Right lobe of liver (tissue), 6 donors: ENCODE measurements around the gene ROCK2. TPM values are rescaled to one million over a fixed set of nuclear protein-coding genes. Genes with fewer than 3 reads are reported as not detected.

Experiments
- ATAC-seq, 4 donors: fragments of 200-7000 bp; cut with Tn5 transposase; one replicate each; pipeline ENCODE4 v1.9.1; 2020; ENCODE audit warnings: mild to moderate bottlenecking in 4 of 4, moderate library complexity in 4 of 4
- DNase-seq, 3 donors: peaks; one replicate each; pipeline ENCODE4 v3.0.0-alpha.2; 2020
- H3K27ac ChIP-seq, 3 donors: fragments of 200-600 bp; one replicate each; pipeline ENCODE4 v1.8.0; 2022
- H3K27me3 ChIP-seq, 2 donors: fragments of 200-600 bp; one replicate each; pipeline ENCODE4 v1.8.0; 2022
- H3K36me3 ChIP-seq, 4 donors: fragments of 200-600 bp; sonication (generic) in 1 of 4; one replicate each; pipeline versions ENCODE4 v1.5.1 to v1.8.0; 2017 to 2022; ENCODE audit warnings: control low read depth in 1 of 4
- H3K4me1 ChIP-seq, 4 donors: fragments of 200-600 bp; sonication (generic) in 1 of 4; one replicate each; pipeline versions ENCODE4 v1.5.1 to v1.8.0; 2017 to 2022; ENCODE audit warnings: control low read depth in 1 of 4
- H3K4me3 ChIP-seq, 3 donors: fragments of 200-600 bp; one replicate each; pipeline ENCODE4 v1.8.0; 2022
- H3K9me3 ChIP-seq, 4 donors: fragments of 200-600 bp; sonication (generic) in 1 of 4; one replicate each; pipeline versions ENCODE4 v1.5.1 to v1.8.0; 2017 to 2022; ENCODE audit warnings: control low read depth in 1 of 4
- CTCF ChIP-seq, 4 donors: fragments of 200-600 bp in 3 of 4; fragments of 450-650 bp in 1 of 4; IDR thresholded peaks; one replicate each; pipeline versions ENCODE4 v1.5.1 to v1.8.0; 2016 to 2022; ENCODE audit warnings: antibody characterized with exemption in 4 of 4, mild to moderate bottlenecking in 2 of 4
- POLR2A ChIP-seq: fragments of 450-650 bp; IDR thresholded peaks from one replicate; pipeline ENCODE4 v1.6.1; 2017; ENCODE audit warnings: antibody characterized with exemption, mild to moderate bottlenecking
- WGBS: methylation state at CpG from one replicate; pipeline ENCODE4 v1.1.6; 2018; ENCODE audit warnings: low coverage, low lambda C conversion rate; ENCODE audit not compliant: insufficient coverage; ENCODE audit errors: missing lambda C conversion rate; 5-methylcytosine and 5-hydroxymethylcytosine counted together
- intact Hi-C, 2 donors: fragments of 100-400 bp; cut with DNase I; formaldehyde crosslinking; loops; one replicate each; pipeline versions ENCODE4 v1.11.2 to v1.14.1; 2022
- total RNA-seq, 6 experiments: library from RNA; depleted of rRNA in 2 of 6; stranded (reverse); fragments of >200 nt in 2 of 6; fragmentation: NEBNext Ultra II Directional in 3 of 6; extraction: Animal tissue kit (Norgen Biotek cat#: 25700) in 3 of 6; gene quantifications; one replicate each; pipeline versions ENCODE4 v1.1.0 to v1.2.4, GENCODE V29; 2016 to 2023
- donor health status: DM: no; HTN: yes; CAD: no.
- donor health status: DM: no; HTN: no; CAD: no.
- donor health status: DM: no; HTN: no; CAD: no.
- donor health status: DM: no; HTN: yes; CAD: no.
- donor health status: DM: no; HTN: yes; CAD: no.

ROCK2 gene
- total RNA-seq, 6 experiments from 2014 or later, result 11.6 to 23.9 (median 19.8) TPM

- DNase-seq (no peak), ATAC-seq (no peak)
- H3K36me3 ChIP-seq, result no peaks in the 10 kb centered on the region
- WGBS, result 100% methylated on average over 1 of the region's 1 CpG
- no peak overlapping the region for H3K4me3 ChIP-seq
- peaks cover 0 to 52% (median 16%) of the 10 kb centered on the region in 4 donors for H3K4me1 ChIP-seq
- H3K9me3 ChIP-seq, result no peaks in the 10 kb centered on the region
- no peak overlapping the region for H3K27ac ChIP-seq
- H3K27me3 ChIP-seq, result no peaks in the 10 kb centered on the region
- no peak for TF ChIP-seq POLR2A
- TF ChIP-seq CTCF (IDR thresholded peaks at IDR 0.05), result no peak
- intact Hi-C loops, result no loop called here
Observed at GRCh38 chr2:11336189-11336588, 8.2 kb downstream of the ROCK2 start.

- intact Hi-C loops, result no loop called here
- no peaks in the 10 kb centered on the region for H3K27me3 ChIP-seq
- peaks cover 0 to 34% (median 9%) of the 10 kb centered on the region in 4 donors for H3K4me1 ChIP-seq
- H3K9me3 ChIP-seq, result no peaks in the 10 kb centered on the region
- WGBS, result 27% methylated on average over 2 of the region's 2 CpGs
- H3K27ac ChIP-seq, result peak overlapping the region in 1 of 3 donors; percentile 59
- TF ChIP-seq CTCF (IDR thresholded peaks at IDR 0.05) (no peak), POLR2A (no peak)
- no peak overlapping the region for H3K4me3 ChIP-seq
- ATAC-seq, result peak; percentile 53 to 80 (median 56)
- no peaks in the 10 kb centered on the region for H3K36me3 ChIP-seq
- no peak for DNase-seq
Observed at GRCh38 chr2:11333427-11334183, 10.8 kb downstream of the ROCK2 start.

- WGBS, result 100% methylated on average over 1 of the region's 1 CpG
- DNase-seq, result no peak
- no peak for ATAC-seq
Observed at GRCh38 chr2:11332596-11332995, 11.8 kb downstream of the ROCK2 start.

GRCh38 chr2:11330457-11331142, 13.8 kb downstream of the ROCK2 start:
- intact Hi-C loops, result no loop called here
- Histone ChIP-seq H3K4me3 (no peak overlapping the region), H3K27ac (no peak overlapping the region), H3K27me3 (no peaks in the 10 kb centered on the region), H3K36me3 (no peaks in the 10 kb centered on the region), H3K4me1 (peaks cover 0 to 34% (median 9%) of the 10 kb centered on the region in 4 donors), H3K9me3 (no peaks in the 10 kb centered on the region)
- no peak for ATAC-seq
- no peak for TF ChIP-seq POLR2A
- TF ChIP-seq CTCF (IDR thresholded peaks at IDR 0.05), result no peak
- WGBS, result 32% methylated on average over 4 of the region's 4 CpGs
- DNase-seq, result no peak

More at GRCh38 chr2:11332596-11332995, 11.8 kb downstream of the ROCK2 start:
- Histone ChIP-seq H3K9me3 (no peaks in the 10 kb centered on the region), H3K4me1 (peaks cover 0 to 34% (median 9%) of the 10 kb centered on the region in 4 donors), H3K36me3 (no peaks in the 10 kb centered on the region), H3K27ac (peak overlapping the region in 1 of 3 donors; percentile 14), H3K27me3 (no peaks in the 10 kb centered on the region), H3K4me3 (no peak overlapping the region)
- TF ChIP-seq POLR2A, result no peak
- TF ChIP-seq CTCF (IDR thresholded peaks at IDR 0.05), result no peak
- intact Hi-C loops, result no loop called here
